GM23338 (cell line): Measurements from ENCODE around the gene OVCA2. TPM values are rescaled to one million over a fixed set of nuclear protein-coding genes. Genes with fewer than 3 reads are reported as not detected.

ENCODE experiments used
- ATAC-seq: fragments of 200-7000 bp; cut with Tn5 transposase; 3 replicates; pipeline ENCODE4 v1.9.1; 2020
- DNase-seq: peaks from one replicate; pipeline ENCODE4 v3.0.0-alpha.2; 2015; ENCODE audit warnings: low spot score
- H2AFZ ChIP-seq: fragments of 200-600 bp; sonication (generic); 2 replicates; pipeline ENCODE4 v1.8.0; 2016; ENCODE audit warnings: antibody characterized with exemption, mild to moderate bottlenecking, moderate library complexity
- H3F3A ChIP-seq: fragments of 200-600 bp; sonication (generic); replicated peaks from 2 replicates; pipeline ENCODE4 v1.8.0; 2017; ENCODE audit warnings: antibody characterized with exemption, mixed run types, low read depth
- H3K27ac ChIP-seq: fragments of 200-600 bp; sonication (generic); 2 replicates; pipeline ENCODE4 v1.6.1; 2016; ENCODE audit warnings: low read depth
- H3K27me3 ChIP-seq: fragments of 200-600 bp; sonication (generic); 2 replicates; pipeline ENCODE4 v1.8.0; 2016; ENCODE audit warnings: mild to moderate bottlenecking, mixed run types, moderate library complexity; ENCODE audit not compliant: insufficient read depth
- H3K36me3 ChIP-seq: fragments of 200-600 bp; sonication (generic); 2 replicates; pipeline ENCODE4 v1.8.0; 2016; ENCODE audit warnings: mild to moderate bottlenecking; ENCODE audit not compliant: insufficient read depth
- H3K4me1 ChIP-seq: fragments of 200-600 bp; sonication (generic); 2 replicates; pipeline ENCODE4 v1.8.0; 2016; ENCODE audit warnings: mild to moderate bottlenecking, moderate library complexity; ENCODE audit not compliant: insufficient read depth
- H3K4me2 ChIP-seq: fragments of 200-600 bp; sonication (generic); 2 replicates; pipeline ENCODE4 v1.7.1; 2017; ENCODE audit warnings: mixed run types
- H3K4me3 ChIP-seq: fragments of 200-600 bp; sonication (generic); 2 replicates; pipeline ENCODE4 v1.6.1; 2016; ENCODE audit warnings: mixed run types
- H3K79me2 ChIP-seq: fragments of 200-600 bp; sonication (generic); replicated peaks from 2 replicates; pipeline ENCODE4 v1.8.0; 2017; ENCODE audit warnings: mild to moderate bottlenecking; ENCODE audit not compliant: insufficient read depth
- H3K9me2 ChIP-seq: fragments of 200-600 bp; sonication (generic); 2 replicates; pipeline ENCODE4 v1.8.0; 2017; ENCODE audit not compliant: insufficient read depth
- H4K20me1 ChIP-seq: fragments of 200-600 bp; sonication (generic); replicated peaks from 2 replicates; pipeline ENCODE4 v1.8.0; 2017; ENCODE audit warnings: mild to moderate bottlenecking; ENCODE audit not compliant: insufficient read depth
- H3K27ac Mint-ChIP-seq: 2 replicates; pipeline ENCODE4 v1.8.0; 2020; ENCODE audit warnings: inconsistent platforms, mild to moderate bottlenecking, moderate library complexity, mixed read lengths
- H3K27me3 Mint-ChIP-seq: 3 replicates; pipeline ENCODE4 v1.8.0; 2022; ENCODE audit warnings: low read depth, mild to moderate bottlenecking, moderate library complexity, mixed read lengths, inconsistent platforms; ENCODE audit not compliant: insufficient read depth, poor library complexity
- H3K36me3 Mint-ChIP-seq: 3 replicates; pipeline ENCODE4 v1.8.0; 2021; ENCODE audit warnings: low read depth, mild to moderate bottlenecking, inconsistent platforms, moderate library complexity, mixed read lengths
- H3K4me1 Mint-ChIP-seq: 3 replicates; pipeline ENCODE4 v1.8.0; 2020; ENCODE audit warnings: mild to moderate bottlenecking, inconsistent platforms, mixed read lengths
- H3K4me3 Mint-ChIP-seq: 3 replicates; pipeline ENCODE4 v1.8.0; 2021; ENCODE audit warnings: moderate library complexity, mild to moderate bottlenecking, inconsistent platforms, mixed read lengths
- H3K9me3 Mint-ChIP-seq: 3 replicates; pipeline ENCODE4 v1.8.0; 2020; ENCODE audit warnings: moderate library complexity, mild to moderate bottlenecking, inconsistent platforms, mixed read lengths
- CREB1 ChIP-seq: fragments of 250-450 bp; sonication (Bioruptor Pico); IDR thresholded peaks from 2 replicates; pipeline ENCODE4 v1.5.0; 2020; ENCODE audit warnings: low read depth, mild to moderate bottlenecking, moderate library complexity
- NANOG ChIP-seq: IDR thresholded peaks from 2 replicates; pipeline ENCODE4 v1.6.1; 2016; ENCODE audit warnings: antibody characterized with exemption, borderline replicate concordance
- POLR2AphosphoS5 ChIP-seq: IDR thresholded peaks from 2 replicates; pipeline ENCODE4 v1.6.1; 2016; ENCODE audit warnings: antibody characterized with exemption, low read depth
- REST ChIP-seq: IDR thresholded peaks from one replicate; pipeline ENCODE4 v1.6.1; 2018; ENCODE audit warnings: antibody characterized with exemption; ENCODE audit not compliant: unreplicated experiment
- ZNF114 ChIP-seq: fragments of 250-450 bp; sonication (Bioruptor Pico); IDR thresholded peaks from 2 replicates; pipeline ENCODE4 v1.5.0; 2020; ENCODE audit warnings: mild to moderate bottlenecking, moderate library complexity
- polyA plus RNA-seq: library from polyadenylated mRNA; unstranded; fragments of >200 nt; fragmentation: Nextera tagmentation; extraction: Ambion mirVana; gene quantifications from 2 replicates; pipeline ENCODE4 v1.2.1, GENCODE V29; 2016
- total RNA-seq: library from RNA; depleted of rRNA; stranded (reverse); fragments of >200 nt; shearing (Covaris generic); gene quantifications from 2 replicates; pipeline ENCODE4 v1.2.3, GENCODE V29; 2014
- TF ChIP-seq, protein P1 (sequence below): IDR thresholded peaks from 2 replicates; pipeline ENCODE4 v1.6.1; 2016; ENCODE audit warnings: antibody characterized with exemption
- TF ChIP-seq, protein P2 (sequence below): fragments of 250-450 bp; sonication (Bioruptor Pico); IDR thresholded peaks from 2 replicates; pipeline ENCODE4 v1.5.0; 2020; ENCODE audit warnings: mild to moderate bottlenecking, moderate library complexity

OVCA2 gene
- total and polyA plus RNA-seq, 2 experiments from 2014 or later = 15.9 to 21.3 TPM

GRCh38 chr17:2022647-2023240, 19.1 kb upstream of the OVCA2 start (continued):
- TF ChIP-seq, protein P1, sequence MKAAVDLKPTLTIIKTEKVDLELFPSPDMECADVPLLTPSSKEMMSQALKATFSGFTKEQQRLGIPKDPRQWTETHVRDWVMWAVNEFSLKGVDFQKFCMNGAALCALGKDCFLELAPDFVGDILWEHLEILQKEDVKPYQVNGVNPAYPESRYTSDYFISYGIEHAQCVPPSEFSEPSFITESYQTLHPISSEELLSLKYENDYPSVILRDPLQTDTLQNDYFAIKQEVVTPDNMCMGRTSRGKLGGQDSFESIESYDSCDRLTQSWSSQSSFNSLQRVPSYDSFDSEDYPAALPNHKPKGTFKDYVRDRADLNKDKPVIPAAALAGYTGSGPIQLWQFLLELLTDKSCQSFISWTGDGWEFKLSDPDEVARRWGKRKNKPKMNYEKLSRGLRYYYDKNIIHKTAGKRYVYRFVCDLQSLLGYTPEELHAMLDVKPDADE = no peak
- TF ChIP-seq, protein P2, sequence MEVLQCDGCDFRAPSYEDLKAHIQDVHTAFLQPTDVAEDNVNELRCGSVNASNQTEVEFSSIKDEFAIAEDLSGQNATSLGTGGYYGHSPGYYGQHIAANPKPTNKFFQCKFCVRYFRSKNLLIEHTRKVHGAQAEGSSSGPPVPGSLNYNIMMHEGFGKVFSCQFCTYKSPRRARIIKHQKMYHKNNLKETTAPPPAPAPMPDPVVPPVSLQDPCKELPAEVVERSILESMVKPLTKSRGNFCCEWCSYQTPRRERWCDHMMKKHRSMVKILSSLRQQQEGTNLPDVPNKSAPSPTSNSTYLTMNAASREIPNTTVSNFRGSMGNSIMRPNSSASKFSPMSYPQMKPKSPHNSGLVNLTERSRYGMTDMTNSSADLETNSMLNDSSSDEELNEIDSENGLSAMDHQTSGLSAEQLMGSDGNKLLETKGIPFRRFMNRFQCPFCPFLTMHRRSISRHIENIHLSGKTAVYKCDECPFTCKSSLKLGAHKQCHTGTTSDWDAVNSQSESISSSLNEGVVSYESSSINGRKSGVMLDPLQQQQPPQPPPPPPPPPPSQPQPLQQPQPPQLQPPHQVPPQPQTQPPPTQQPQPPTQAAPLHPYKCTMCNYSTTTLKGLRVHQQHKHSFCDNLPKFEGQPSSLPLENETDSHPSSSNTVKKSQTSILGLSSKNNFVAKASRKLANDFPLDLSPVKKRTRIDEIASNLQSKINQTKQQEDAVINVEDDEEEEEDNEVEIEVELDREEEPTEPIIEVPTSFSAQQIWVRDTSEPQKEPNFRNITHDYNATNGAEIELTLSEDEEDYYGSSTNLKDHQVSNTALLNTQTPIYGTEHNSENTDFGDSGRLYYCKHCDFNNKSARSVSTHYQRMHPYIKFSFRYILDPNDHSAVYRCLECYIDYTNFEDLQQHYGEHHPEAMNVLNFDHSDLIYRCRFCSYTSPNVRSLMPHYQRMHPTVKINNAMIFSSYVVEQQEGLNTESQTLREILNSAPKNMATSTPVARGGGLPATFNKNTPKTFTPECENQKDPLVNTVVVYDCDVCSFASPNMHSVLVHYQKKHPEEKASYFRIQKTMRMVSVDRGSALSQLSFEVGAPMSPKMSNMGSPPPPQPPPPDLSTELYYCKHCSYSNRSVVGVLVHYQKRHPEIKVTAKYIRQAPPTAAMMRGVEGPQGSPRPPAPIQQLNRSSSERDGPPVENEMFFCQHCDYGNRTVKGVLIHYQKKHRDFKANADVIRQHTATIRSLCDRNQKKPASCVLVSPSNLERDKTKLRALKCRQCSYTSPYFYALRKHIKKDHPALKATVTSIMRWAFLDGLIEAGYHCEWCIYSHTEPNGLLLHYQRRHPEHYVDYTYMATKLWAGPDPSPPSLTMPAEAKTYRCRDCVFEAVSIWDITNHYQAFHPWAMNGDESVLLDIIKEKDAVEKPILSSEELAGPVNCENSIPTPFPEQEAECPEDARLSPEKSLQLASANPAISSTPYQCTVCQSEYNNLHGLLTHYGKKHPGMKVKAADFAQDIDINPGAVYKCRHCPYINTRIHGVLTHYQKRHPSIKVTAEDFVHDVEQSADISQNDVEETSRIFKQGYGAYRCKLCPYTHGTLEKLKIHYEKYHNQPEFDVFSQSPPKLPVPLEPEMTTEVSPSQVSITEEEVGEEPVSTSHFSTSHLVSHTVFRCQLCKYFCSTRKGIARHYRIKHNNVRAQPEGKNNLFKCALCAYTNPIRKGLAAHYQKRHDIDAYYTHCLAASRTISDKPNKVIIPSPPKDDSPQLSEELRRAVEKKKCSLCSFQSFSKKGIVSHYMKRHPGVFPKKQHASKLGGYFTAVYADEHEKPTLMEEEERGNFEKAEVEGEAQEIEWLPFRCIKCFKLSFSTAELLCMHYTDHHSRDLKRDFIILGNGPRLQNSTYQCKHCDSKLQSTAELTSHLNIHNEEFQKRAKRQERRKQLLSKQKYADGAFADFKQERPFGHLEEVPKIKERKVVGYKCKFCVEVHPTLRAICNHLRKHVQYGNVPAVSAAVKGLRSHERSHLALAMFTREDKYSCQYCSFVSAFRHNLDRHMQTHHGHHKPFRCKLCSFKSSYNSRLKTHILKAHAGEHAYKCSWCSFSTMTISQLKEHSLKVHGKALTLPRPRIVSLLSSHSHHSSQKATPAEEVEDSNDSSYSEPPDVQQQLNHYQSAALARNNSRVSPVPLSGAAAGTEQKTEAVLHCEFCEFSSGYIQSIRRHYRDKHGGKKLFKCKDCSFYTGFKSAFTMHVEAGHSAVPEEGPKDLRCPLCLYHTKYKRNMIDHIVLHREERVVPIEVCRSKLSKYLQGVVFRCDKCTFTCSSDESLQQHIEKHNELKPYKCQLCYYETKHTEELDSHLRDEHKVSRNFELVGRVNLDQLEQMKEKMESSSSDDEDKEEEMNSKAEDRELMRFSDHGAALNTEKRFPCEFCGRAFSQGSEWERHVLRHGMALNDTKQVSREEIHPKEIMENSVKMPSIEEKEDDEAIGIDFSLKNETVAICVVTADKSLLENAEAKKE = no peak
- TF ChIP-seq ZNF114 (CRISPR knock-in tag) (no peak), POLR2AphosphoS5 (no peak)

GRCh38 chr17:2023256-2023655, 18.6 kb upstream of the OVCA2 start:
- Histone ChIP-seq H3F3A (0 out of 2 replicates have a peak, but pooled peaks cover 4% of the 10 kb centered on the region), H3K27ac (no peak overlapping the region), H3K79me2 (no peaks in the 10 kb centered on the region), H2AFZ (no peak overlapping the region), H4K20me1 (no peaks in the 10 kb centered on the region), H3K4me2 (no peak overlapping the region), H3K4me1 (peaks cover 4% of the 10 kb centered on the region; the same call in 1 of the 2 replicates), H3K9me2 (no peaks in the 10 kb centered on the region), H3K4me3 (no peak overlapping the region), H3K27me3 (peaks cover 92% of the 10 kb centered on the region), H3K36me3 (no peaks in the 10 kb centered on the region)
- no peak for DNase-seq
- Mint-ChIP-seq H3K27me3 (peaks cover 83% of the 10 kb centered on the region), H3K4me1 (no peaks in the 10 kb centered on the region; the same call in 2 of the 3 replicates), H3K36me3 (no peaks in the 10 kb centered on the region), H3K27ac (no peak overlapping the region), H3K4me3 (peak overlapping the region; percentile 16; the same call in 1 of the 3 replicates), H3K9me3 (no peaks in the 10 kb centered on the region)
- peak; percentile 2; the same call in 2 of the 3 replicates for ATAC-seq
- TF ChIP-seq, protein P1 = no peak
- TF ChIP-seq NANOG = no peak
- no peak for TF ChIP-seq CREB1 (CRISPR knock-in tag)
- no peak for TF ChIP-seq REST
- no peak for TF ChIP-seq ZNF114 (CRISPR knock-in tag)
